GM23338 (cell line): ENCODE data around the gene CLTA.

Source experiments
- CTCF ChIP-seq, 2 experiments: fragments of 200-600 bp in 1 of 2; sonication (generic) in 1 of 2; conservative IDR thresholded peaks; 2 replicates each; pipeline versions ENCODE4 v1.5.1 to v1.6.1; 2016 to 2017; ENCODE audit warnings: antibody characterized with exemption in 2 of 2, low read depth in 2 of 2, mild to moderate bottlenecking in 2 of 2, moderate library complexity in 1 of 2
- EZH2 ChIP-seq: fragments of 200-600 bp; sonication (generic); IDR thresholded peaks from one replicate; pipeline ENCODE4 v1.8.0; 2017; ENCODE audit warnings: antibody characterized with exemption, mild to moderate bottlenecking, low read depth; ENCODE audit not compliant: unreplicated experiment
- EZH2phosphoT487 ChIP-seq: fragments of 200-600 bp; sonication (generic); IDR thresholded peaks from one replicate; pipeline ENCODE4 v1.8.1; 2018; ENCODE audit warnings: antibody characterized with exemption; ENCODE audit not compliant: unreplicated experiment
- POLR2AphosphoS5 ChIP-seq: IDR thresholded peaks from 2 replicates; pipeline ENCODE4 v1.6.1; 2016; ENCODE audit warnings: antibody characterized with exemption, low read depth
- ZNF114 ChIP-seq: fragments of 250-450 bp; sonication (Bioruptor Pico); IDR thresholded peaks from 2 replicates; pipeline ENCODE4 v1.5.0; 2020; ENCODE audit warnings: mild to moderate bottlenecking, moderate library complexity
- TF ChIP-seq, protein P1 (sequence below): IDR thresholded peaks from one replicate; pipeline ENCODE4 v1.6.1; 2018; ENCODE audit warnings: antibody characterized with exemption; ENCODE audit not compliant: unreplicated experiment

- TF ChIP-seq CTCF (conservative IDR thresholded peaks at IDR 0.05; ENCODE audit: low read depth in 2 of 2) (no peak), POLR2AphosphoS5 (no peak), EZH2phosphoT487 (no peak), ZNF114 (CRISPR knock-in tag) (no peak), EZH2 (no peak)
- TF ChIP-seq, protein P1, sequence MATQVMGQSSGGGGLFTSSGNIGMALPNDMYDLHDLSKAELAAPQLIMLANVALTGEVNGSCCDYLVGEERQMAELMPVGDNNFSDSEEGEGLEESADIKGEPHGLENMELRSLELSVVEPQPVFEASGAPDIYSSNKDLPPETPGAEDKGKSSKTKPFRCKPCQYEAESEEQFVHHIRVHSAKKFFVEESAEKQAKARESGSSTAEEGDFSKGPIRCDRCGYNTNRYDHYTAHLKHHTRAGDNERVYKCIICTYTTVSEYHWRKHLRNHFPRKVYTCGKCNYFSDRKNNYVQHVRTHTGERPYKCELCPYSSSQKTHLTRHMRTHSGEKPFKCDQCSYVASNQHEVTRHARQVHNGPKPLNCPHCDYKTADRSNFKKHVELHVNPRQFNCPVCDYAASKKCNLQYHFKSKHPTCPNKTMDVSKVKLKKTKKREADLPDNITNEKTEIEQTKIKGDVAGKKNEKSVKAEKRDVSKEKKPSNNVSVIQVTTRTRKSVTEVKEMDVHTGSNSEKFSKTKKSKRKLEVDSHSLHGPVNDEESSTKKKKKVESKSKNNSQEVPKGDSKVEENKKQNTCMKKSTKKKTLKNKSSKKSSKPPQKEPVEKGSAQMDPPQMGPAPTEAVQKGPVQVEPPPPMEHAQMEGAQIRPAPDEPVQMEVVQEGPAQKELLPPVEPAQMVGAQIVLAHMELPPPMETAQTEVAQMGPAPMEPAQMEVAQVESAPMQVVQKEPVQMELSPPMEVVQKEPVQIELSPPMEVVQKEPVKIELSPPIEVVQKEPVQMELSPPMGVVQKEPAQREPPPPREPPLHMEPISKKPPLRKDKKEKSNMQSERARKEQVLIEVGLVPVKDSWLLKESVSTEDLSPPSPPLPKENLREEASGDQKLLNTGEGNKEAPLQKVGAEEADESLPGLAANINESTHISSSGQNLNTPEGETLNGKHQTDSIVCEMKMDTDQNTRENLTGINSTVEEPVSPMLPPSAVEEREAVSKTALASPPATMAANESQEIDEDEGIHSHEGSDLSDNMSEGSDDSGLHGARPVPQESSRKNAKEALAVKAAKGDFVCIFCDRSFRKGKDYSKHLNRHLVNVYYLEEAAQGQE, result no peak
These were observed 965 bp downstream of the CLTA start for GRCh38 chr9:36191686-36192085.
